ENCODE results near the gene NRXN3.

GRCh38 chr14:78667141-78667540 lies 497.0 kb downstream of the NRXN3 start:
- TF ChIP-seq CTCF (IDR thresholded peaks at IDR 0.05) (no peak), POLR2A (IDR thresholded peaks at IDR 0.05) (no peak)

Data from body of pancreas (tissue), 4 donors.